ENCODE results near the gene OR6C70. TPM values are rescaled to one million over a fixed set of nuclear protein-coding genes. Genes with fewer than 3 reads are reported as not detected.

OR6C70 gene
- polyA plus RNA-seq, 2 of the 4 experiments (the other 2 are of a cell fraction) = not detected

DNA sequence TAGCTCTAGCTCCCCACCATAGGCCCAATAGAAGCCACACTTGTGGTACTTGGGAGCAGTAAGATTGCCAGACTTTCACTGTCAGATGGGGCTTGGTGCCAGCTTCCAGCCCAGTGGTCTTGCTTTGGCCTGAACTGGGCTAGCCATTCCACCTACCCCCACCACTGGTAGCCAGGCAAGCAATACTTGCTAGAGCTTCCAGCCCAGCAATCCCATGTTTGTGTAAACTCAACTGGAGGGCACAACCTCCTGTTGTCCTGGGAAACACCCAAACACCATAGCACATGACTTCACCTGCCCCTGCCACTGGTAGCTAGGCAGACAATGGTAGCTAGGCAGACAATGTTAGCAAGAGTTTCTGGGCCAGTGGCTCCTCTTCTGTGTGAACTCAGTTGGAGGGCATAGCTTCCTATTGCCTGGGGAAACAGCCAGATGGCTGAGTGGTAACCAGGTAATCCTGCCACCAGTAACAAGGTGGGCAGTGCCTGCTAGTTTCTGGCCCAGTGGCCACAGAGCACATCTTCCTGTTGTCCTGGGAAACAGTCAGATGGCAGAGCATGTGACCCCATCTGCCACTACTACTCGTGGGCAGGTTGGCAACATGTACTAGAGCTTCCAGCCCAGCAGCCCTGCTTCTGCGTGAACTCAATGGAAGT, 49.5 kb downstream of the OR6C70 start (continued):
- TF ChIP-seq, protein P1, sequence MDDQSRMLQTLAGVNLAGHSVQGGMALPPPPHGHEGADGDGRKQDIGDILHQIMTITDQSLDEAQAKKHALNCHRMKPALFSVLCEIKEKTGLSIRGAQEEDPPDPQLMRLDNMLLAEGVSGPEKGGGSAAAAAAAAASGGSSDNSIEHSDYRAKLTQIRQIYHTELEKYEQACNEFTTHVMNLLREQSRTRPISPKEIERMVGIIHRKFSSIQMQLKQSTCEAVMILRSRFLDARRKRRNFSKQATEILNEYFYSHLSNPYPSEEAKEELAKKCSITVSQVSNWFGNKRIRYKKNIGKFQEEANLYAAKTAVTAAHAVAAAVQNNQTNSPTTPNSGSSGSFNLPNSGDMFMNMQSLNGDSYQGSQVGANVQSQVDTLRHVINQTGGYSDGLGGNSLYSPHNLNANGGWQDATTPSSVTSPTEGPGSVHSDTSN (IDR thresholded peaks at IDR 0.05) = no peak
- no peak for TF ChIP-seq PHF8 (IDR thresholded peaks at IDR 0.05; ENCODE audit: borderline replicate concordance, low read depth)
- no peak for TF ChIP-seq CBX2 (IDR thresholded peaks at IDR 0.05; ENCODE audit: borderline replicate concordance, low read depth)
- TF ChIP-seq RARB (CRISPR knock-in tag; IDR thresholded peaks at IDR 0.05) = no peak
- no peak for TF ChIP-seq ESRRA (IDR thresholded peaks at IDR 0.05; ENCODE audit: borderline replicate concordance, low read length)

Other genes starting within 250 kb of the OR6C70 start
- gene OR10A7, start 249.1 kb downstream of the OR6C70 start, polyA plus RNA-seq (2011; rRNA removed) = not detected in 2 replicates
- not detected in 3 replicates for gene OR10A7, start 249.1 kb downstream of the OR6C70 start, polyA plus RNA-seq (2017; fragmentation: RNase III; extraction: RNeasy Plus Mini Kit Qiagen cat#74134 plus additional on column Dnase treatment)
- gene OR6C74, start 225.5 kb downstream of the OR6C70 start, polyA plus RNA-seq (2011; rRNA removed) = not detected in 2 replicates
- gene OR6C74, start 225.5 kb downstream of the OR6C70 start, polyA plus RNA-seq (2017; fragmentation: RNase III; extraction: RNeasy Plus Mini Kit Qiagen cat#74134 plus additional on column Dnase treatment) = not detected in 3 replicates
- not detected in 2 replicates for gene OR6C6, start 173.6 kb downstream of the OR6C70 start, polyA plus RNA-seq (2011; rRNA removed)
- gene OR6C6, start 173.6 kb downstream of the OR6C70 start, polyA plus RNA-seq (2017; fragmentation: RNase III; extraction: RNeasy Plus Mini Kit Qiagen cat#74134 plus additional on column Dnase treatment) = not detected in 3 replicates
- not detected in 2 replicates for gene OR6C1, start 155.8 kb downstream of the OR6C70 start, polyA plus RNA-seq (2011; rRNA removed)
- not detected in 3 replicates for gene OR6C1, start 155.8 kb downstream of the OR6C70 start, polyA plus RNA-seq (2017; fragmentation: RNase III; extraction: RNeasy Plus Mini Kit Qiagen cat#74134 plus additional on column Dnase treatment)
- not detected in 2 replicates for gene OR6C3, start 139.4 kb downstream of the OR6C70 start, polyA plus RNA-seq (2011; rRNA removed)
- not detected in 3 replicates for gene OR6C3, start 139.4 kb downstream of the OR6C70 start, polyA plus RNA-seq (2017; fragmentation: RNase III; extraction: RNeasy Plus Mini Kit Qiagen cat#74134 plus additional on column Dnase treatment)
- not detected in 2 replicates for gene OR6C75, start 107.2 kb downstream of the OR6C70 start, polyA plus RNA-seq (2011; rRNA removed)
- gene OR6C75, start 107.2 kb downstream of the OR6C70 start, polyA plus RNA-seq (2017; fragmentation: RNase III; extraction: RNeasy Plus Mini Kit Qiagen cat#74134 plus additional on column Dnase treatment) = not detected in 3 replicates
- not detected in 2 replicates for gene OR6C65, start 69.6 kb downstream of the OR6C70 start, polyA plus RNA-seq (2011; rRNA removed)
- not detected in 3 replicates for gene OR6C65, start 69.6 kb downstream of the OR6C70 start, polyA plus RNA-seq (2017; fragmentation: RNase III; extraction: RNeasy Plus Mini Kit Qiagen cat#74134 plus additional on column Dnase treatment)
- not detected in 2 replicates for gene OR6C76, start 43.9 kb downstream of the OR6C70 start, polyA plus RNA-seq (2011; rRNA removed)
- not detected in 3 replicates for gene OR6C76, start 43.9 kb downstream of the OR6C70 start, polyA plus RNA-seq (2017; fragmentation: RNase III; extraction: RNeasy Plus Mini Kit Qiagen cat#74134 plus additional on column Dnase treatment)
- gene OR6C2, start 26.1 kb downstream of the OR6C70 start, polyA plus RNA-seq (2011; rRNA removed) = not detected in 2 replicates
- gene OR6C2, start 26.1 kb downstream of the OR6C70 start, polyA plus RNA-seq (2017; fragmentation: RNase III; extraction: RNeasy Plus Mini Kit Qiagen cat#74134 plus additional on column Dnase treatment) = not detected in 3 replicates
- gene OR6C68, start 22.2 kb upstream of the OR6C70 start, polyA plus RNA-seq (2011; rRNA removed) = not detected in 2 replicates
- not detected in 3 replicates for gene OR6C68, start 22.2 kb upstream of the OR6C70 start, polyA plus RNA-seq (2017; fragmentation: RNase III; extraction: RNeasy Plus Mini Kit Qiagen cat#74134 plus additional on column Dnase treatment)
- gene OR6C4, start 79.5 kb upstream of the OR6C70 start, polyA plus RNA-seq (2011; rRNA removed) = not detected in 2 replicates
- gene OR6C4, start 79.5 kb upstream of the OR6C70 start, polyA plus RNA-seq (2017; fragmentation: RNase III; extraction: RNeasy Plus Mini Kit Qiagen cat#74134 plus additional on column Dnase treatment) = not detected in 3 replicates
- gene OR2AP1, start 102.3 kb upstream of the OR6C70 start, polyA plus RNA-seq (2011; rRNA removed) = not detected in 2 replicates
- not detected in 3 replicates for gene OR2AP1, start 102.3 kb upstream of the OR6C70 start, polyA plus RNA-seq (2017; fragmentation: RNase III; extraction: RNeasy Plus Mini Kit Qiagen cat#74134 plus additional on column Dnase treatment)
- gene OR10P1, start 166.8 kb upstream of the OR6C70 start, polyA plus RNA-seq (2011; rRNA removed) = not detected in 2 replicates
- not detected in 3 replicates for gene OR10P1, start 166.8 kb upstream of the OR6C70 start, polyA plus RNA-seq (2017; fragmentation: RNase III; extraction: RNeasy Plus Mini Kit Qiagen cat#74134 plus additional on column Dnase treatment)
- 1.1 and 1.4 TPM in 2 replicates for gene ITGA7, start 237.8 kb upstream of the OR6C70 start, polyA plus RNA-seq (2011; rRNA removed)
- gene ITGA7, start 237.8 kb upstream of the OR6C70 start, polyA plus RNA-seq (2017; fragmentation: RNase III; extraction: RNeasy Plus Mini Kit Qiagen cat#74134 plus additional on column Dnase treatment) = 1.7 to 2.0 TPM (median 1.9 TPM) in 3 replicates
- 112 and 115 TPM in 2 replicates for gene BLOC1S1, start 245.9 kb upstream of the OR6C70 start, polyA plus RNA-seq (2011; rRNA removed)
- gene BLOC1S1, start 245.9 kb upstream of the OR6C70 start, polyA plus RNA-seq (2017; fragmentation: RNase III; extraction: RNeasy Plus Mini Kit Qiagen cat#74134 plus additional on column Dnase treatment) = 129 to 138 TPM (median 134 TPM) in 3 replicates

Data from A549 (cell line).